ENCODE results near the gene ATP1A4. TPM values are rescaled to one million over a fixed set of nuclear protein-coding genes. Genes with fewer than 3 reads are reported as not detected.

ATP1A4 gene
- total and polyA plus RNA-seq, 9 of the 15 experiments (the other 6 are each of a cell fraction or from before 2014, with no cell fraction given): 0.07 TPM; not detected in 8

- Histone ChIP-seq H2AFZ (ENCODE audit: low read depth, low read length) (no peak overlapping the region), H3K4me3 (no peak overlapping the region), H3K4me2 (ENCODE audit: insufficient read depth, low read length) (no peak overlapping the region), H3K36me3 (ENCODE audit: control insufficient read depth, insufficient read depth, low read length) (no peaks in the 10 kb centered on the region), H3K9ac (ENCODE audit: insufficient read depth in 1 of 2, low read depth in 2 of 2, low read length in 2 of 2) (no peak overlapping the region), H3K27ac (ENCODE audit: extremely low read depth, low read depth, low read length) (no peak overlapping the region), H3K4me1 (replicated peaks in 1 of 2; ENCODE audit: control insufficient read depth in 2 of 2, insufficient read depth in 2 of 2, low read length in 2 of 2) (no peaks in the 10 kb centered on the region), H3K9me3 (replicated peaks; ENCODE audit: control insufficient read depth, insufficient read depth, low read depth, low read length) (no peaks in the 10 kb centered on the region), H4K20me1 (replicated peaks; ENCODE audit: control insufficient read depth, insufficient read depth, low read length) (peaks cover 3% of the 10 kb centered on the region; the same call in 1 of the 2 replicates), H3K79me2 (ENCODE audit: control insufficient read depth, insufficient read depth, low read length) (no peaks in the 10 kb centered on the region), H3K27me3 (ENCODE audit: control insufficient read depth in 2 of 2, insufficient read depth in 2 of 2, low read length in 2 of 2) (peaks cover 50 to 77% of the 10 kb centered on the region in 2 experiments), H3K9me1 (ENCODE audit: control insufficient read depth, insufficient read depth, low read length) (no peaks in the 10 kb centered on the region)
- ChIA-PET POLR2A (no interaction called here), CTCF (ENCODE audit: low intra/inter-chr PET ratio) (no interaction called here)
- no TSS peak for BruUV-seq (replicated peaks)
- ATAC-seq (no peak), FAIRE-seq (no peak), DNase-seq (ENCODE audit: extremely low read depth in 1 of 4, low spot score in 3 of 4) (no peak)
- intact Hi-C loops (cut with micrococcal nuclease) (no loop called here), in situ Hi-C loops (cut with MboI) (no loop called here)
- WGBS (ENCODE audit: insufficient coverage, low coverage, missing lambda C conversion rate): 1% methylated on average over 8 of the region's 8 CpGs
- TF ChIP-seq ZNF280B (CRISPR knock-in tag; IDR thresholded peaks at IDR 0.05): no peak
- TF ChIP-seq CREB1 (IDR thresholded peaks at IDR 0.05): no peak
- TF ChIP-seq CREB1 (CRISPR knock-in tag; IDR thresholded peaks at IDR 0.05): no peak
- TF ChIP-seq NR4A1 (CRISPR knock-in tag; IDR thresholded peaks at IDR 0.05): no peak
- no peak for TF ChIP-seq NR4A1 (tag; IDR thresholded peaks at IDR 0.05)
- TF ChIP-seq CHD7 (IDR thresholded peaks at IDR 0.05; ENCODE audit: low read depth, low read length): no peak
- no peak for TF ChIP-seq FOXP1 (CRISPR knock-in tag; IDR thresholded peaks at IDR 0.05)
- no peak for TF ChIP-seq ZBTB17 (CRISPR knock-in tag; IDR thresholded peaks at IDR 0.05)
- no peak for TF ChIP-seq HEY1 (CRISPR knock-in tag; IDR thresholded peaks at IDR 0.05; ENCODE audit: borderline replicate concordance)
- no peak for TF ChIP-seq EP300 (IDR thresholded peaks at IDR 0.05; ENCODE audit: low read length)
Measured at GRCh38 chr1:160137216-160137862, 14.1 kb upstream of the ATP1A4 start.

Data from K562 (cell line).